AG09319 (cell line): ENCODE data around the gene ITGAX.

Source experiments
- DNase-seq: peaks from one replicate; pipeline ENCODE4 v3.0.0-alpha.2; 2010; ENCODE audit warnings: low read depth; ENCODE audit errors: extremely low read depth
- TF ChIP-seq, protein P1 (sequence below): IDR thresholded peaks from 2 replicates; pipeline ENCODE4 v1.5.1; 2011; ENCODE audit warnings: low read depth, mild to moderate bottlenecking, inconsistent platforms, low read length, moderate library complexity

The ITGAX gene

GRCh38 chr16:31350275-31351005, 4.5 kb upstream of the ITGAX start:
- TF ChIP-seq, protein P1, sequence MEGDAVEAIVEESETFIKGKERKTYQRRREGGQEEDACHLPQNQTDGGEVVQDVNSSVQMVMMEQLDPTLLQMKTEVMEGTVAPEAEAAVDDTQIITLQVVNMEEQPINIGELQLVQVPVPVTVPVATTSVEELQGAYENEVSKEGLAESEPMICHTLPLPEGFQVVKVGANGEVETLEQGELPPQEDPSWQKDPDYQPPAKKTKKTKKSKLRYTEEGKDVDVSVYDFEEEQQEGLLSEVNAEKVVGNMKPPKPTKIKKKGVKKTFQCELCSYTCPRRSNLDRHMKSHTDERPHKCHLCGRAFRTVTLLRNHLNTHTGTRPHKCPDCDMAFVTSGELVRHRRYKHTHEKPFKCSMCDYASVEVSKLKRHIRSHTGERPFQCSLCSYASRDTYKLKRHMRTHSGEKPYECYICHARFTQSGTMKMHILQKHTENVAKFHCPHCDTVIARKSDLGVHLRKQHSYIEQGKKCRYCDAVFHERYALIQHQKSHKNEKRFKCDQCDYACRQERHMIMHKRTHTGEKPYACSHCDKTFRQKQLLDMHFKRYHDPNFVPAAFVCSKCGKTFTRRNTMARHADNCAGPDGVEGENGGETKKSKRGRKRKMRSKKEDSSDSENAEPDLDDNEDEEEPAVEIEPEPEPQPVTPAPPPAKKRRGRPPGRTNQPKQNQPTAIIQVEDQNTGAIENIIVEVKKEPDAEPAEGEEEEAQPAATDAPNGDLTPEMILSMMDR = no peak
- no peak for DNase-seq

DNA sequence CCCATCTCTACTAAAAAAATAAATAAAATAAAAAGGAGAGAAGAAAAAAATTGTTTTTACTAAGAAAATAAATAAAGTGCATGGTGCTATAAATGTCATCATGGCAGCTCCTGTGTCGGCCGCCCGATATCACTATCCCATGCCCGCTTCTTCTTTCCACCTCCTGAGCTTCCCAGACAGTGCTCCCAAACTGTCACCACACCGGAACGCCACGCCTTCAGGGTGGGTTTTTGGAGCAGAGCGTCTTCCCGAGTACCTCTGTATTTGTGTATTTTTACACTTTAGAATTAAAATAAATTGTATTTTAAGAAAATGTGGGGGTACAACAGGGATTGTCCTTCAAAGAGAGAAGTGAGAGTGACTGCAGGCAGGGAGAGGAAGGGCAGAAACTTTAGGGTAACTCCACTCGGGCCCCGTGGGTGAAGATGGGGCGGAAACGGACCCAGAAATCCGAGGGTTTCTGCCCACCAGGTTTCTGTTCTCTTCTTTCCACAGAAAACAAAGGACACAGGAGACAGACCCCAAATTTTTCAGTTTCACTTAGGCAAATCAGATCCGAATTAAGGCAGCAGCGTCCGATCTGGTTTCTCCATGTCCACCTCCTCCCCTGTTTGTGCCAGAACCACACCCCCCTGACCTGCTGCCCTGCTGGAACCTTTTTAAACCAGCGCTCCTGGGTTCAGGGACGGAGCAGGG, 3.6 kb upstream of the ITGAX start:
- TF ChIP-seq, protein P1 = no peak
- no peak for DNase-seq

DNA sequence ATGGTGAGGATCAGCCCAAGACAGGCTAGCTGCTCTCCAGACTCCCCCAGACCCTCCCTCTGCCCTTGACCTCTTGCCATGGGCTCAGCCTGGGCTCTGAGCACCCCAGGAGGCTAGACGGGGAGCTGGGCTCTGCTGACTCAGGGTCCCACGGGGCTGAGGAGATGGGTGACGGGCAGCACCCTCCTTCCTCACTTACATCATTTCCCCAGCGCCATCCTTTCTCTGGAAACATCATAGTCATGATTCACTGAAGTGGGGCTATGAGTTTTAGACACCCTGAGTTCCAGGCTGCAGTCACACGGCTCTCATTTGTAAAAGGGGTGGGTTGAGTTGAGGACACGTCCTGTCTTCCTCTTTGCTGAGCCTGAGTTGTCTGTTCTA, 3.0 kb upstream of the ITGAX start:
- TF ChIP-seq, protein P1 = no peak
- DNase-seq = no peak

GRCh38 chr16:31352376-31353115, 2.4 kb upstream of the ITGAX start:
- TF ChIP-seq, protein P1 = no peak
- no peak for DNase-seq

DNA sequence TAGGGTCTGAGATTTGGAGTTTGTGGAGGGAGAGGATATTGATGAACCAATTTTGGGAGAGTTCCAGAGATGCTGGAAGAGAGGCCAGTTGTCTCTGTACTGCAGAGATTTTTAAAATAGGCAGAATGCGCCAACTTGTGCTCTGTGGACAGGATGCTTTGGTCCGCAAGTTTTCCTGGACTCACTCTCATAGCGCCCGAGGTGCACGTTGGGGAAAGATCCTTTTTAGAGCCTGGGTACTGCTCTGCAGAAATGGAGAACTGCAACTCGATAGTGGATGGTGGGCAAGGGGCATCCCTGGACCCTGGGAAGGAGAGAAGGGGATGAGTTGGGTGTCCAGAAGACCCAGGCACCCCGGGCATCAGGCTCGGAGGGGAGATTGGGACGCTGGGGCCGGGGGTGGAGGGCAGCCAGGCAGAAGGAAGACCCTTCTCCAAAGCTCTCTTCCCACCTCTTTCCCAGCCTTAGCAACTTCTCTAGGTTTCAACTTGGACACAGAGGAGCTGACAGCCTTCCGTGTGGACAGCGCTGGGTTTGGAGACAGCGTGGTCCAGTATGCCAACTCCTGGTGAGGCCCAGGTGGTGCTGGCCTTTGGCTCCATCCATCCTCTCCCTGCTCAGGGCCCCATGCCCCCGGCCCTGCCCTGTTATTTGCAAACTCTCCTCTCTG, 590 bp downstream of the ITGAX start:
- TF ChIP-seq, protein P1 = no peak
- DNase-seq = no peak

GRCh38 chr16:31356566-31357323, 1.8 kb downstream of the ITGAX start:
- TF ChIP-seq, protein P1 = no peak
- no peak for DNase-seq
